A549 (cell line): Measurements from ENCODE around the gene ZNF438. TPM values are rescaled to one million over a fixed set of nuclear protein-coding genes. Genes with fewer than 3 reads are reported as not detected.

Experiments used
- ATAC-seq, 2 experiments: fragments of 200-7000 bp in 1 of 2; fragments of >200 bp in 1 of 2; cut with Nextera tagmentation in 1 of 2; cut with Tn5 transposase in 1 of 2; 3 replicates each; pipeline versions ENCODE4 v1.8.0 to v1.9.1; 2018 to 2020; ENCODE audit warnings: mild to moderate bottlenecking in 1 of 2, moderate library complexity in 1 of 2
- CTCF ChIA-PET: fragments of 300-600 bp; sonication (Branson Sonifier 250); formaldehyde crosslinking; extraction: SDS; loops from one replicate; lab custom pipeline; 2021; ENCODE audit warnings: antibody characterized with exemption, inconsistent platforms; lab: Yijun Ruan, JAX
- POLR2A ChIA-PET: fragments of 350-600 bp; formaldehyde crosslinking; extraction: SDS; loops from one replicate; lab custom pipeline; 2021; ENCODE audit warnings: antibody characterized with exemption, inconsistent platforms; lab: Yijun Ruan, JAX
- DNase-seq, 2 experiments: peaks; one replicate each; pipeline versions ENCODE4 v3.0.0 to v3.0.0-alpha.2; 2011 to 2016; ENCODE audit warnings: low read depth in 1 of 2, low spot score in 1 of 2
- FAIRE-seq: peaks from 2 replicates; lab custom pipeline; 2011; peaks lifted over from hg19 to GRCh38; lab: Jason Lieb, UNC
- H3K27ac ChIP-seq, 2 experiments: fragments of >200 bp; sonication (Bioruptor Twin); formaldehyde crosslinking; 3 replicates each; pipeline ENCODE4 v1.5.1; 2016 to 2017
- H3K4me1 ChIP-seq: fragments of >200 bp; sonication (Bioruptor Twin); formaldehyde crosslinking; 3 replicates; pipeline ENCODE4 v1.6.1; 2016
- H3K4me2 ChIP-seq: fragments of >200 bp; sonication (Bioruptor Twin); formaldehyde crosslinking; 3 replicates; pipeline ENCODE4 v1.6.1; 2016
- H3K4me3 ChIP-seq: fragments of >200 bp; sonication (Bioruptor Twin); formaldehyde crosslinking; 3 replicates; pipeline ENCODE4 v1.5.1; 2016
- H3K9me3 ChIP-seq: fragments of >200 bp; sonication (Bioruptor Twin); formaldehyde crosslinking; 3 replicates; pipeline ENCODE4 v1.6.1; 2016
- ATOH8 ChIP-seq: fragments of 250-450 bp; sonication (Bioruptor Pico); IDR thresholded peaks from 2 replicates; pipeline ENCODE4 v1.5.0; 2020; ENCODE audit warnings: low read depth, mild to moderate bottlenecking, moderate library complexity
- BCL3 ChIP-seq: fragments of >200 bp; sonication (Bioruptor Twin); formaldehyde crosslinking; IDR thresholded peaks from 3 replicates; pipeline ENCODE4 v1.6.1; 2016
- CBX2 ChIP-seq: fragments of 200-600 bp; sonication (generic); IDR thresholded peaks from 2 replicates; pipeline ENCODE4 v1.6.1; 2016; ENCODE audit warnings: low read depth, mild to moderate bottlenecking, borderline replicate concordance
- CHD4 ChIP-seq: fragments of 200-600 bp; sonication (generic); IDR thresholded peaks from 2 replicates; pipeline ENCODE4 v1.6.1; 2016; ENCODE audit warnings: antibody characterized with exemption, mild to moderate bottlenecking, borderline replicate concordance
- CTCF ChIP-seq: fragments of >200 bp; sonication (Bioruptor Twin); formaldehyde crosslinking; IDR thresholded peaks from 3 replicates; pipeline ENCODE4 v1.5.1; 2016
- EHF ChIP-seq: fragments of 250-450 bp; sonication (Bioruptor Pico); IDR thresholded peaks from 2 replicates; pipeline ENCODE4 v1.5.0; 2020; ENCODE audit warnings: mild to moderate bottlenecking
- ELK1 ChIP-seq: fragments of 150-350 bp; IDR thresholded peaks from 2 replicates; pipeline ENCODE4 v1.6.1; 2014; ENCODE audit warnings: low read depth, mild to moderate bottlenecking, low read length
- ESRRA ChIP-seq: fragments of 150-350 bp; IDR thresholded peaks from 2 replicates; pipeline ENCODE4 v1.6.1; 2014; ENCODE audit warnings: mild to moderate bottlenecking, low read length, borderline replicate concordance
- FOSL2 ChIP-seq, 2 experiments: fragments of 450-650 bp in 1 of 2; fragments of >200 bp in 1 of 2; sonication (Bioruptor Twin) in 1 of 2; formaldehyde crosslinking; IDR thresholded peaks; 2 replicates each; pipeline versions ENCODE4 v1.5.0 to v1.6.1; 2016 to 2020; ENCODE audit warnings: mild to moderate bottlenecking in 1 of 2, moderate library complexity in 1 of 2
- GATA3 ChIP-seq: IDR thresholded peaks from 2 replicates; pipeline ENCODE4 v1.6.1; 2012; ENCODE audit warnings: borderline replicate concordance
- HDAC2 ChIP-seq: fragments of 200-600 bp; sonication (generic); IDR thresholded peaks from 2 replicates; pipeline ENCODE4 v1.6.1; 2016
- HMGXB4 ChIP-seq: fragments of 250-450 bp; sonication (Bioruptor Pico); IDR thresholded peaks from 2 replicates; pipeline ENCODE4 v1.5.0; 2021; ENCODE audit warnings: mild to moderate bottlenecking, moderate library complexity, borderline replicate concordance
- HOXA7 ChIP-seq: fragments of 250-450 bp; sonication (Bioruptor Pico); IDR thresholded peaks from 2 replicates; pipeline ENCODE4 v1.5.0; 2020; ENCODE audit warnings: mild to moderate bottlenecking, moderate library complexity
- HOXB13 ChIP-seq: fragments of 250-450 bp; sonication (Bioruptor Pico); IDR thresholded peaks from 2 replicates; pipeline ENCODE4 v1.5.0; 2020; ENCODE audit warnings: low read depth, mild to moderate bottlenecking, moderate library complexity
- JUNB ChIP-seq: fragments of >200 bp; sonication (Bioruptor Twin); formaldehyde crosslinking; IDR thresholded peaks from 2 replicates; pipeline ENCODE4 v1.6.1; 2016
- MAFK ChIP-seq: fragments of 450-650 bp; IDR thresholded peaks from 2 replicates; pipeline ENCODE4 v1.6.1; 2014; ENCODE audit not compliant: partially characterized antibody
- NR3C1 ChIP-seq: fragments of >200 bp; sonication (Bioruptor Twin); formaldehyde crosslinking; IDR thresholded peaks from 3 replicates; pipeline ENCODE4 v1.6.1; 2017
- POLR2A ChIP-seq: IDR thresholded peaks from 2 replicates; pipeline ENCODE4 v1.6.1; 2012; ENCODE audit warnings: mild to moderate bottlenecking, low read length
- POLR2AphosphoS2 ChIP-seq: conservative IDR thresholded peaks from 2 replicates; pipeline ENCODE4 v1.6.1; 2012; ENCODE audit warnings: low read length, improper control_type of control experiment, inconsistent platforms
- RAD21 ChIP-seq, 2 experiments: fragments of >200 bp in 1 of 2; sonication (Bioruptor Twin) in 1 of 2; formaldehyde crosslinking in 1 of 2; IDR thresholded peaks in 1 of 2; conservative IDR thresholded peaks in 1 of 2; 2 replicates in 1 of 2; 3 replicates in 1 of 2; pipeline ENCODE4 v1.6.1; 2012 to 2018; ENCODE audit warnings: inconsistent platforms in 1 of 2
- RFX5 ChIP-seq: fragments of 450-650 bp; IDR thresholded peaks from 2 replicates; pipeline ENCODE4 v1.7.1; 2014; ENCODE audit warnings: antibody characterized with exemption, mild to moderate bottlenecking, moderate library complexity
- RNF2 ChIP-seq: fragments of 200-600 bp; sonication (generic); IDR thresholded peaks from 2 replicates; pipeline ENCODE4 v1.6.1; 2016; ENCODE audit warnings: low read depth, mild to moderate bottlenecking, antibody characterized with exemption, moderate library complexity, borderline replicate concordance
- TP53 ChIP-seq: fragments of 250-450 bp; sonication (Bioruptor Pico); IDR thresholded peaks from 2 replicates; pipeline ENCODE4 v1.5.0; 2021; ENCODE audit warnings: mild to moderate bottlenecking, moderate library complexity
- ZC3H11A ChIP-seq: fragments of 450-650 bp; IDR thresholded peaks from 2 replicates; pipeline ENCODE4 v1.6.1; 2014; ENCODE audit warnings: antibody characterized with exemption, mild to moderate bottlenecking
- ZNF302 ChIP-seq: fragments of 250-450 bp; sonication (Bioruptor Pico); IDR thresholded peaks from 2 replicates; pipeline ENCODE4 v1.9.0; 2021; ENCODE audit warnings: inconsistent platforms, mild to moderate bottlenecking, moderate library complexity
- WGBS: methylation state at CpG from one replicate; pipeline ENCODE4 v1.1.6; 2017; ENCODE audit errors: missing lambda C conversion rate; 5-methylcytosine and 5-hydroxymethylcytosine counted together
- polyA plus RNA-seq, 4 experiments: library from polyadenylated mRNA; depleted of rRNA in 3 of 4; stranded (reverse); fragments of >200 nt; fragmentation: RNase III in 1 of 4; extraction: RNeasy Plus Mini Kit Qiagen cat#74134 plus additional on column Dnase treatment in 1 of 4; gene quantifications; 2 replicates in 3 of 4; 3 replicates in 1 of 4; pipeline ENCODE4 v1.2.3, GENCODE V29; 2011 to 2017

ZNF438 gene
- polyA plus RNA-seq, 2 of the 4 experiments (the other 2 are of a cell fraction): 2.2 to 4.5 TPM

- H3K27ac ChIP-seq: no peak overlapping the region
- TF ChIP-seq HOXB13 (CRISPR knock-in tag) (no peak), FOSL2 (IDR thresholded peaks at IDR 0.05) (no peak), FOSL2 (CRISPR knock-in tag; IDR thresholded peaks at IDR 0.05) (no peak), POLR2A (no peak), HDAC2 (no peak), TP53 (no peak), BCL3 (no peak), MAFK (no peak), NR3C1 (no peak)
- ChIA-PET CTCF (no interaction called here), POLR2A (no interaction called here)
- H3K4me3 ChIP-seq: no peak overlapping the region
- ATAC-seq (no peak), DNase-seq (no peak), FAIRE-seq (no peak)
- no peaks in the 10 kb centered on the region for H3K9me3 ChIP-seq
- no peak overlapping the region for H3K4me2 ChIP-seq
- WGBS: 89% methylated on average over 1 of the region's 1 CpG
- no peaks in the 10 kb centered on the region for H3K4me1 ChIP-seq
Measured at GRCh38 chr10:30853066-30853465, 178.6 kb downstream of the ZNF438 start.

- Histone ChIP-seq H3K4me3 (no peak overlapping the region), H3K9me3 (no peaks in the 10 kb centered on the region), H3K4me2 (no peak overlapping the region), H3K27ac (no peak overlapping the region), H3K4me1 (no peaks in the 10 kb centered on the region)
- no peak for TF ChIP-seq ZC3H11A
- no peak for TF ChIP-seq ATOH8
- no peak for TF ChIP-seq HOXA7 (CRISPR knock-in tag)
- TF ChIP-seq ELK1: no peak
- TF ChIP-seq MAFK: peak; percentile 38
- ChIA-PET POLR2A (no interaction called here), CTCF (no interaction called here)
- 54% methylated on average over 2 of the region's 2 CpGs for WGBS
- DNase-seq (no peak), FAIRE-seq (no peak), ATAC-seq (no peak)
Measured at GRCh38 chr10:30850776-30851175, 180.9 kb downstream of the ZNF438 start.

- no peak for FAIRE-seq
- 55% methylated on average over 3 of the region's 3 CpGs for WGBS
- TF ChIP-seq GATA3 (no peak), POLR2AphosphoS2 (no peak), ESRRA (no peak), RFX5 (no peak), EHF (CRISPR knock-in tag) (no peak), HMGXB4 (CRISPR knock-in tag) (no peak), CHD4 (no peak), RNF2 (no peak), RAD21 (conservative IDR thresholded peaks at IDR 0.05 in 1 of 2, IDR thresholded peaks at IDR 0.05 in 1 of 2) (no peak), ZNF302 (CRISPR knock-in tag) (no peak), CTCF (no peak), ZC3H11A (no peak), JUNB (no peak), ATOH8 (no peak), CBX2 (no peak)
Measured at GRCh38 chr10:30849231-30850035, 182.2 kb downstream of the ZNF438 start.

More at GRCh38 chr10:30849231-30850035, 182.2 kb downstream of the ZNF438 start:
- Histone ChIP-seq H3K4me2 (no peak overlapping the region), H3K9me3 (no peaks in the 10 kb centered on the region), H3K27ac (no peak overlapping the region), H3K4me1 (no peaks in the 10 kb centered on the region), H3K4me3 (no peak overlapping the region)
- DNase-seq (no peak), ATAC-seq (no peak)
- ChIA-PET POLR2A (no interaction called here), CTCF (no interaction called here)
